GM23248 (cell line): ENCODE results near the gene DGKB. TPM values are rescaled to one million over a fixed set of nuclear protein-coding genes. Genes with fewer than 3 reads are reported as not detected.

Experiments used
- DNase-seq: peaks from one replicate; pipeline ENCODE4 v3.0.0-alpha.2; 2015
- H2AFZ ChIP-seq: fragments of 200-600 bp; sonication (generic); 2 replicates; pipeline ENCODE4 v1.6.1; 2016; ENCODE audit warnings: antibody characterized with exemption
- H3F3A ChIP-seq: fragments of 200-600 bp; sonication (generic); 2 replicates; pipeline ENCODE4 v1.6.1; 2016; ENCODE audit warnings: mild to moderate bottlenecking, antibody characterized with exemption, mixed run types; ENCODE audit not compliant: insufficient read depth
- H3K27ac ChIP-seq: fragments of 200-600 bp; sonication (generic); 2 replicates; pipeline ENCODE4 v1.5.1; 2016; ENCODE audit warnings: mild to moderate bottlenecking
- H3K27me3 ChIP-seq: fragments of 200-600 bp; sonication (generic); replicated peaks from 2 replicates; pipeline ENCODE4 v1.6.1; 2016; ENCODE audit warnings: mild to moderate bottlenecking; ENCODE audit not compliant: insufficient read depth
- H3K36me3 ChIP-seq: fragments of 200-600 bp; sonication (generic); 2 replicates; pipeline ENCODE4 v1.6.1; 2016; ENCODE audit warnings: low read depth, mild to moderate bottlenecking
- H3K4me1 ChIP-seq: fragments of 200-600 bp; sonication (generic); 2 replicates; pipeline ENCODE4 v1.6.1; 2016; ENCODE audit warnings: mild to moderate bottlenecking; ENCODE audit not compliant: insufficient read depth
- H3K4me2 ChIP-seq: fragments of 200-600 bp; sonication (generic); one replicate; pipeline ENCODE4 v1.6.1; 2016; ENCODE audit warnings: mild to moderate bottlenecking; ENCODE audit not compliant: unreplicated experiment
- H3K4me3 ChIP-seq: fragments of 200-600 bp; sonication (generic); 2 replicates; pipeline ENCODE4 v1.5.1; 2016; ENCODE audit warnings: mild to moderate bottlenecking
- H3K79me2 ChIP-seq: fragments of 200-600 bp; sonication (generic); 2 replicates; pipeline ENCODE4 v1.6.1; 2016; ENCODE audit warnings: mild to moderate bottlenecking; ENCODE audit not compliant: insufficient read depth
- H3K9ac ChIP-seq: fragments of 200-600 bp; sonication (generic); 2 replicates; pipeline ENCODE4 v1.6.1; 2016; ENCODE audit warnings: mild to moderate bottlenecking
- H3K9me2 ChIP-seq: fragments of 200-600 bp; sonication (generic); 2 replicates; pipeline ENCODE4 v1.6.1; 2016; ENCODE audit warnings: mixed run types, mild to moderate bottlenecking, moderate library complexity; ENCODE audit not compliant: insufficient read depth
- H3K9me3 ChIP-seq: fragments of 200-600 bp; sonication (generic); one replicate; pipeline ENCODE4 v1.6.1; 2017; ENCODE audit warnings: low read depth
- H4K20me1 ChIP-seq: fragments of 200-600 bp; sonication (generic); 2 replicates; pipeline ENCODE4 v1.6.0; 2016; ENCODE audit not compliant: insufficient read depth
- EZH2 ChIP-seq: fragments of 200-600 bp; sonication (generic); IDR thresholded peaks from 2 replicates; pipeline ENCODE4 v1.6.1; 2018; ENCODE audit warnings: antibody characterized with exemption, mild to moderate bottlenecking; ENCODE audit not compliant: insufficient read depth, poor library complexity, severe bottlenecking
- EZH2phosphoT487 ChIP-seq: fragments of 200-600 bp; sonication (generic); IDR thresholded peaks from 2 replicates; pipeline ENCODE4 v1.6.1; 2018; ENCODE audit warnings: antibody characterized with exemption, moderate library complexity, mild to moderate bottlenecking, low read depth; ENCODE audit not compliant: insufficient read depth
- WGBS, 2 experiments: methylation state at CpG; one replicate each; pipeline ENCODE4 v1.1.6; 2015 to 2017; ENCODE audit warnings: low lambda C conversion rate in 2 of 2, low coverage in 1 of 2; ENCODE audit errors: missing lambda C conversion rate in 2 of 2; 5-methylcytosine and 5-hydroxymethylcytosine counted together
- in situ Hi-C: fragments of 300-500 bp; cut with MboI; formaldehyde crosslinking; loops from 2 replicates; pipeline ENCODE4 v1.15.0; 2020
- polyA plus RNA-seq: library from polyadenylated mRNA; unstranded; fragments of >200 nt; fragmentation: Nextera tagmentation; extraction: Ambion mirVana; gene quantifications from 2 replicates; pipeline ENCODE4 v1.2.1, GENCODE V29; 2016
- total RNA-seq: library from RNA; depleted of rRNA; stranded (reverse); fragments of >200 nt; shearing (Covaris generic); gene quantifications from 2 replicates; pipeline ENCODE4 v1.2.3, GENCODE V29; 2014

Gene DGKB
- total and polyA plus RNA-seq, 2 experiments from 2014 or later, result 0.65 to 1.7 TPM

DNA sequence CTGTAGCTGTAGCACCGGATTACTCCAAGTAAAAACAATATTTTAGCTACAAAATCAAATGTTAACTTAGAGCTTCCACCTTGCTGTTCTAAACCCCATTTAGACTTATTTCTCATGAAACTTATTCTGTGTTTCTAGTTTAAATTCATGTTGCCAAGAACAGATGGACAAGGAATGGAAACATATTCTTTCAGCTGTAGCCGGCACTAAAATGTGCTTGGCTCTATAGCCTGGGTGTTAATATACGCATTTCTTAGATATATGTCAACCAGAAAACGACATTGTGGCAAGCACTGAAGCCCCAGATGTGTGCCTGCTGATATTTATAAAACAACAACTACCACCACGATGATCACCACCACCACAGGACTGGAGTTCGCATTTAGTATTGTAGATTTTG, 722.8 kb downstream of the DGKB start:
- H3K79me2 ChIP-seq, result no peaks in the 10 kb centered on the region
- no peaks in the 10 kb centered on the region for H3K9me3 ChIP-seq
- H3K4me1 ChIP-seq, result no peaks in the 10 kb centered on the region
- H3K4me3 ChIP-seq, result no peak overlapping the region
- TF ChIP-seq EZH2 (no peak), EZH2phosphoT487 (no peak)
- no peak for DNase-seq
- H3K27me3 ChIP-seq, result no peaks in the 10 kb centered on the region
- H2AFZ ChIP-seq, result peak overlapping the region; percentile 27
- in situ Hi-C loops, result no loop called here
- H3K27ac ChIP-seq, result no peak overlapping the region
- 49 to 50% methylated on average over 6 of the region's 6 CpGs for WGBS, 2 experiments
- no peaks in the 10 kb centered on the region for H4K20me1 ChIP-seq
- no peaks in the 10 kb centered on the region for H3K36me3 ChIP-seq
- no peak overlapping the region for H3K4me2 ChIP-seq
- H3K9ac ChIP-seq, result no peak overlapping the region
- H3F3A ChIP-seq, result no peaks in the 10 kb centered on the region
- H3K9me2 ChIP-seq, result no peaks in the 10 kb centered on the region

DNA sequence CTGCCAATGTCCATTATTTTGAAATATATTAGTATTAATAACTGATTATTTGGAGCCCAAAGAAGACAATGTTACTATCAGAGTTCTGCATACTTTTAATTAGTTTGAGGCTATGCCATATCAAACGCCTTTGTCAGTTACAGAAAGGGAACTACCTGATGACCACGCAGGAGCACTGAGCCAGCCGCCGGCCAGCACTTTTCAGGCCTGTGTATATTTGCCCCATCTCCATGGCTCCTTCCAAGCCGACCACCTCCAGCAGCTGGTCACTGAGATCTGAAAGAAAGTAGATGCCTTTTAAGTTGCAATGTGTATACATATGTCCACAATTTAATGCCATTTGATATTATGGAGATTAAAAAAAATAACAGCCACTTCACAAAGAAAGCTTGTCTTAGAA, 724.7 kb downstream of the DGKB start:
- H3K4me2 ChIP-seq, result no peak overlapping the region
- H3K27ac ChIP-seq, result no peak overlapping the region
- H3K4me1 ChIP-seq, result no peaks in the 10 kb centered on the region
- no peak overlapping the region for H3K4me3 ChIP-seq
- no peak overlapping the region for H2AFZ ChIP-seq
- H3K79me2 ChIP-seq, result no peaks in the 10 kb centered on the region
- H3F3A ChIP-seq, result no peaks in the 10 kb centered on the region
- TF ChIP-seq EZH2, result no peak
- TF ChIP-seq EZH2phosphoT487, result no peak
- WGBS, 2 experiments, result 56 to 72% methylated on average over 5 of the region's 5 CpGs
- no peak overlapping the region for H3K9ac ChIP-seq
- in situ Hi-C loops, result no loop called here
- no peaks in the 10 kb centered on the region for H3K9me2 ChIP-seq
- no peaks in the 10 kb centered on the region for H4K20me1 ChIP-seq
- H3K36me3 ChIP-seq, result no peaks in the 10 kb centered on the region
- no peaks in the 10 kb centered on the region for H3K27me3 ChIP-seq
- no peaks in the 10 kb centered on the region for H3K9me3 ChIP-seq
- DNase-seq, result no peak

DNA sequence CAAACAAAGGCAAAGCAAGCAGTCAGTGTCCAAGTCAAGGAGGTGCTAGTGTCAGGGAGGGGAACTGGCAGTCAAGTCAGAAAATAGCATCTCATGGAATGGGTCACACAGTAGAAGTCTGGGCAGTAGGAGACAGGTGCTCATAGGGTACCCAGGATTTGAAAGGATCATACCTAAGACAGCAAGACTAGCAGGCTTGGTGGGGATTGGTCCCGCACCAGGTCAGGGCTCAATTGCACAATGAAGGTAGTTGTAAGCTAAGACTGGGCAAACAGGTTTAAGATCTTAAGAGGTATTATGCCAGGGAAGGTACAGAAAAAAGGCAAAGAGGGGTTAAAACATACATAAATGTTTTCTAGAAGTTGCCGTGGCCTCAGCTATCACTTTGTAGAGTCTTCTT, 731.7 kb downstream of the DGKB start:
- H3K9me3 ChIP-seq, result no peaks in the 10 kb centered on the region
- H3K79me2 ChIP-seq, result no peaks in the 10 kb centered on the region
- H4K20me1 ChIP-seq, result no peaks in the 10 kb centered on the region
- 20 to 23% methylated on average over 2 of the region's 2 CpGs for WGBS, 2 experiments
- in situ Hi-C loops, result no loop called here
- H3K27me3 ChIP-seq, result no peaks in the 10 kb centered on the region
- no peak overlapping the region for H3K9ac ChIP-seq
- H3K27ac ChIP-seq, result no peak overlapping the region
- DNase-seq, result no peak
- no peaks in the 10 kb centered on the region for H3K36me3 ChIP-seq
- no peak for TF ChIP-seq EZH2
- TF ChIP-seq EZH2phosphoT487, result no peak
- H3K9me2 ChIP-seq, result no peaks in the 10 kb centered on the region
- H3K4me3 ChIP-seq, result no peak overlapping the region
- H3F3A ChIP-seq, result no peaks in the 10 kb centered on the region
- H2AFZ ChIP-seq, result no peak overlapping the region
- peaks cover 8% of the 10 kb centered on the region for H3K4me1 ChIP-seq
- H3K4me2 ChIP-seq, result no peak overlapping the region

DNA sequence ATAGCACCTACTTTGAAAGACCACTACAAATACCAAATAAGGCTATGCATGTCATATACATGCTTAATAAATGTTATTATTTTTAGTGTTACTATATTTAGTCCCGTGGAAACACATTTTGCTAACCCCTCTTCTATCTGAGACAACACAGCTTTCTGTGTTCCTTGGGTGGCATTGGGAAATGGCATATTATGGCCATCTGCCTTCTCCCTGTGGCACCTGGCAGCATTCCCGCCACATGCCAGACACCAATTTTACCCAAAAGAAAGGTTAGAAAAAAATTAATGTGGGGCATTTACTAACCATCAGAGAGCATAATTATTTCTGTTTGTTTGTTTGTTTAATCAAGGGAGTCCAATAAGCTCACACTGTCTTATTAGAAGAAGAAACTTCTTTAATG, 744.4 kb downstream of the DGKB start:
- Histone ChIP-seq H3K9me3 (no peaks in the 10 kb centered on the region), H3K27me3 (no peaks in the 10 kb centered on the region), H3K4me3 (no peak overlapping the region), H2AFZ (no peak overlapping the region), H3K9ac (no peak overlapping the region), H3F3A (no peaks in the 10 kb centered on the region), H3K4me2 (no peak overlapping the region), H3K36me3 (no peaks in the 10 kb centered on the region), H3K9me2 (no peaks in the 10 kb centered on the region), H4K20me1 (no peaks in the 10 kb centered on the region), H3K79me2 (no peaks in the 10 kb centered on the region), H3K4me1 (no peaks in the 10 kb centered on the region), H3K27ac (no peak overlapping the region)
- in situ Hi-C loops, result no loop called here
- no peak for DNase-seq
- 46 to 48% methylated on average over 2 of the region's 2 CpGs for WGBS, 2 experiments
- TF ChIP-seq EZH2phosphoT487 (no peak), EZH2 (no peak)

DNA sequence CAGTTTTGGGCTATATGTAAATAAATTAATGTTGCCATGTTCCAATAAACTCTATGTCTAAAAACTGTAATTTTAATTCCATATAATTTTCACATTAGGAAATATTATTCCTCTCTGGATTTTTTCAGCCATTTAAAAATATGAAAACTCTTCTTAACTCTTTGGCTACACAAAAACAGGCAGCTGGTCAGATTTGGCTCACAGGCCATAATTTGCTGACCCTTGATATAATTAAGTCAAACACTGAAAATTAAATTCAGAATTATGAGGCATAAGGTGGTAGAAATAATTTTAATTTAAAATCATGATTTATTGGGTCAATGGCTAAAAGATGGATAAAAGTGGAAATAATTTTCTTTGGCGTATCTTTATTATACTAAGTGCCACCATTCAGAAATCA, 746.1 kb downstream of the DGKB start:
- TF ChIP-seq EZH2, result no peak
- no peak for TF ChIP-seq EZH2phosphoT487
- Histone ChIP-seq H3K36me3 (no peaks in the 10 kb centered on the region), H3K9me3 (no peaks in the 10 kb centered on the region), H3F3A (no peaks in the 10 kb centered on the region), H3K9ac (no peak overlapping the region), H4K20me1 (no peaks in the 10 kb centered on the region), H3K9me2 (no peaks in the 10 kb centered on the region), H3K27me3 (no peaks in the 10 kb centered on the region), H2AFZ (no peak overlapping the region), H3K79me2 (no peaks in the 10 kb centered on the region), H3K27ac (no peak overlapping the region), H3K4me1 (no peaks in the 10 kb centered on the region), H3K4me3 (no peak overlapping the region), H3K4me2 (no peak overlapping the region)
- 43 to 55% methylated on average over 1 of the region's 1 CpG for WGBS, 2 experiments
- DNase-seq, result no peak
- in situ Hi-C loops, result no loop called here
